OCI-LY7 (cell line): ENCODE data around the gene TPPP3.

Experiments used
- CTCF ChIP-seq: fragments of 200-600 bp; sonication (generic); conservative IDR thresholded peaks from 2 replicates; pipeline ENCODE4 v1.5.1; 2014; ENCODE audit warnings: mild to moderate bottlenecking, antibody characterized with exemption, low read length, moderate library complexity, mixed read lengths
- EZH2phosphoT487 ChIP-seq: fragments of 200-600 bp; sonication (generic); IDR thresholded peaks from 2 replicates; pipeline ENCODE4 v1.6.1; 2018; ENCODE audit warnings: low read depth, borderline replicate concordance, mild to moderate bottlenecking, mixed run types, antibody characterized with exemption, low read length, moderate library complexity, mixed read lengths

- no peak for TF ChIP-seq CTCF
- no peak for TF ChIP-seq EZH2phosphoT487
Observed at GRCh38 chr16:67361038-67361437, 32.3 kb downstream of the TPPP3 start.
